ENCODE data around the gene SLC25A21. TPM values are rescaled to one million over a fixed set of nuclear protein-coding genes. Genes with fewer than 3 reads are reported as not detected.

The SLC25A21 gene
- total RNA-seq, 1 donor from 2014 or later, result 0.91 TPM

GRCh38 chr14:36852981-36853691 is 319.3 kb downstream of the SLC25A21 start:
- Mint-ChIP-seq H3K27me3 (ENCODE audit: unreplicated experiment) (no peaks in the 10 kb centered on the region), H3K4me1 (ENCODE audit: low read depth, unreplicated experiment) (peaks cover 4% of the 10 kb centered on the region), H3K4me3 (ENCODE audit: unreplicated experiment) (no peak overlapping the region), H3K36me3 (ENCODE audit: unreplicated experiment) (no peaks in the 10 kb centered on the region), H3K27ac (ENCODE audit: unreplicated experiment) (no peak overlapping the region), H3K9me3 (ENCODE audit: unreplicated experiment) (no peaks in the 10 kb centered on the region)
- no peak for TF ChIP-seq CTCF (IDR thresholded peaks at IDR 0.05; ENCODE audit: partially characterized antibody, unreplicated experiment)
- DNase-seq, result no peak

GRCh38 chr14:36848213-36848612 is 324.2 kb downstream of the SLC25A21 start:
- Mint-ChIP-seq H3K4me1 (ENCODE audit: low read depth, unreplicated experiment) (no peaks in the 10 kb centered on the region), H3K27me3 (ENCODE audit: unreplicated experiment) (peaks cover 2% of the 10 kb centered on the region), H3K36me3 (ENCODE audit: unreplicated experiment) (no peaks in the 10 kb centered on the region), H3K4me3 (ENCODE audit: unreplicated experiment) (no peak overlapping the region), H3K9me3 (ENCODE audit: unreplicated experiment) (peaks cover 3% of the 10 kb centered on the region), H3K27ac (ENCODE audit: unreplicated experiment) (no peak overlapping the region)
- TF ChIP-seq CTCF (IDR thresholded peaks at IDR 0.05; ENCODE audit: partially characterized antibody, unreplicated experiment), result no peak
- no peak for DNase-seq

- no peak for TF ChIP-seq CTCF (IDR thresholded peaks at IDR 0.05; ENCODE audit: partially characterized antibody, unreplicated experiment)
- peaks cover 2% of the 10 kb centered on the region for H3K27me3 Mint-ChIP-seq (ENCODE audit: unreplicated experiment)
- DNase-seq, result no peak
Observed at GRCh38 chr14:36847366-36847765, 325.0 kb downstream of the SLC25A21 start.

GRCh38 chr14:36845356-36846012 is 326.9 kb downstream of the SLC25A21 start:
- DNase-seq, result no peak
- no peak for TF ChIP-seq CTCF (IDR thresholded peaks at IDR 0.05; ENCODE audit: partially characterized antibody, unreplicated experiment)
- Mint-ChIP-seq H3K4me3 (ENCODE audit: unreplicated experiment) (no peak overlapping the region), H3K4me1 (ENCODE audit: low read depth, unreplicated experiment) (no peaks in the 10 kb centered on the region), H3K27ac (ENCODE audit: unreplicated experiment) (no peak overlapping the region), H3K36me3 (ENCODE audit: unreplicated experiment) (no peaks in the 10 kb centered on the region), H3K27me3 (ENCODE audit: unreplicated experiment) (peaks cover 2% of the 10 kb centered on the region), H3K9me3 (ENCODE audit: unreplicated experiment) (peaks cover 3% of the 10 kb centered on the region)

More at GRCh38 chr14:36847366-36847765, 325.0 kb downstream of the SLC25A21 start:
- Mint-ChIP-seq H3K4me3 (ENCODE audit: unreplicated experiment) (no peak overlapping the region), H3K27ac (ENCODE audit: unreplicated experiment) (no peak overlapping the region), H3K9me3 (ENCODE audit: unreplicated experiment) (peaks cover 3% of the 10 kb centered on the region), H3K36me3 (ENCODE audit: unreplicated experiment) (no peaks in the 10 kb centered on the region), H3K4me1 (ENCODE audit: low read depth, unreplicated experiment) (no peaks in the 10 kb centered on the region)
